Right atrium auricular region (tissue), 2 donors: ENCODE measurements around the gene SLIT3. TPM values are rescaled to one million over a fixed set of nuclear protein-coding genes. Genes with fewer than 3 reads are reported as not detected.

Experiments
- DNase-seq: peaks from one replicate; pipeline ENCODE4 v3.0.0-alpha.2; 2019; ENCODE audit warnings: low spot score
- H3K27ac ChIP-seq, 2 donors: fragments of 200-600 bp; sonication (generic); 1 replicate in 1 of 2; 2 replicates in 1 of 2; pipeline ENCODE4 v1.5.1; 2016 to 2019
- H3K27me3 ChIP-seq, 2 donors: fragments of 200-600 bp; sonication (generic); one replicate each; pipeline versions ENCODE4 v1.5.1 to v1.6.0; 2017 to 2019
- H3K36me3 ChIP-seq: fragments of 200-600 bp; sonication (generic); one replicate; pipeline ENCODE4 v1.5.1; 2016
- H3K4me1 ChIP-seq, 2 donors: fragments of 200-600 bp; sonication (generic); one replicate each; pipeline versions ENCODE4 v1.5.1 to v1.6.0; 2017 to 2019
- H3K4me3 ChIP-seq, 2 donors: fragments of 200-600 bp; sonication (generic); 1 replicate in 1 of 2; 2 replicates in 1 of 2; pipeline ENCODE4 v1.5.1; 2017 to 2019; ENCODE audit warnings: mild to moderate bottlenecking in 1 of 2, moderate library complexity in 1 of 2
- H3K9me3 ChIP-seq, 2 donors: fragments of 200-600 bp; sonication (generic); one replicate each; pipeline ENCODE4 v1.5.1; 2019
- total RNA-seq, 2 donors: library from RNA; depleted of rRNA; stranded (reverse); fragments of >200 nt; gene quantifications; one replicate each; pipeline ENCODE4 v1.1.0, GENCODE V29; 2016
- TF ChIP-seq, protein P1 (sequence below), 2 donors: fragments of 200-600 bp; sonication (generic); IDR thresholded peaks; one replicate each; pipeline ENCODE4 v1.5.1; 2019; ENCODE audit warnings: antibody characterized with exemption in 2 of 2

SLIT3 gene
- total RNA-seq, 2 donors from 2014 or later, result 66.1 to 85.8 TPM

DNA sequence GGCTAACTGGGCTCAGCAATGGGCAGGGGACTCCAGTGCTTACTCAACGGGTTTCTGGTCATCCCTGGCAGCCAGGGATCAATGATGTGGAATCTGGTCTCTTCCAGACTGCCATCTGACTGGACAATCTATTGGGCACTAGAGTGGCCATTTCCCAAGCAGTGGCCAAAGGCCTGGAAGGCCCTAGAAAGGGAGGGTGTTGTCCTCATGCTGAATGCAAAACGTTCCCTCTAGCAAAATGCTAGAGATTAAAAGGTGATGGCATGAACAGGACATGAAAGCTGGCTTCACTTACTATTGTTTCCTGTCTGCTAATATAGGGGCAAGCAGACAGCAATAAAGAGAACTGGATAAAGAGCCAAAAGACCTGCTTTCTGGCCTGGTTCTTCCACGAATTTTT is 467.6 kb downstream of the SLIT3 start:
- Histone ChIP-seq H3K9me3 (no peaks in the 10 kb centered on the region), H3K36me3 (no peaks in the 10 kb centered on the region), H3K4me3 (no peak overlapping the region), H3K4me1 (peaks cover 0 to 30% of the 10 kb centered on the region in 2 donors), H3K27me3 (no peaks in the 10 kb centered on the region), H3K27ac (peak overlapping the region in 1 of 2 donors; percentile 81)
- no peak for DNase-seq
- TF ChIP-seq, protein P1, sequence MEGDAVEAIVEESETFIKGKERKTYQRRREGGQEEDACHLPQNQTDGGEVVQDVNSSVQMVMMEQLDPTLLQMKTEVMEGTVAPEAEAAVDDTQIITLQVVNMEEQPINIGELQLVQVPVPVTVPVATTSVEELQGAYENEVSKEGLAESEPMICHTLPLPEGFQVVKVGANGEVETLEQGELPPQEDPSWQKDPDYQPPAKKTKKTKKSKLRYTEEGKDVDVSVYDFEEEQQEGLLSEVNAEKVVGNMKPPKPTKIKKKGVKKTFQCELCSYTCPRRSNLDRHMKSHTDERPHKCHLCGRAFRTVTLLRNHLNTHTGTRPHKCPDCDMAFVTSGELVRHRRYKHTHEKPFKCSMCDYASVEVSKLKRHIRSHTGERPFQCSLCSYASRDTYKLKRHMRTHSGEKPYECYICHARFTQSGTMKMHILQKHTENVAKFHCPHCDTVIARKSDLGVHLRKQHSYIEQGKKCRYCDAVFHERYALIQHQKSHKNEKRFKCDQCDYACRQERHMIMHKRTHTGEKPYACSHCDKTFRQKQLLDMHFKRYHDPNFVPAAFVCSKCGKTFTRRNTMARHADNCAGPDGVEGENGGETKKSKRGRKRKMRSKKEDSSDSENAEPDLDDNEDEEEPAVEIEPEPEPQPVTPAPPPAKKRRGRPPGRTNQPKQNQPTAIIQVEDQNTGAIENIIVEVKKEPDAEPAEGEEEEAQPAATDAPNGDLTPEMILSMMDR (IDR thresholded peaks at IDR 0.05), result no peak

DNA sequence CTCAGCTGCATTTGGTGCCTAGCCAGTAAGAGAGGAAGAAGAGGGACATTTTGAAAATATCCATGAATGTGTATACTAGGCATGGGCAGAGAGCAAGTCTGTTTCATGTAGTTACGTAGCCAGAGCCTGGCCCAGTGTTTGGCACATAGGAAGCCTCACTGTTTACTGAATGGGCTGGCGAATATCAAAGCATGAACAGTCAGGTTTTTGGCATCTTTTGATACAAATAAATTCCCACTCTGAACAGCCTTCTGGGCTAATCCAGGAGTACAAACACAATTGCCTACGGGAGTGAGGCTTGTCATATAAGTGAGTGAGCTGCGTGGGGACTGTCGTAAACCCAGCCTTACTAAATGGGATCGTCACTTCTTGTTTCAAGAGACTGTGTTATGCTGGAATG is 468.6 kb downstream of the SLIT3 start:
- TF ChIP-seq, protein P1 (IDR thresholded peaks at IDR 0.05), result no peak
- H3K36me3 ChIP-seq, result no peaks in the 10 kb centered on the region
- H3K27me3 ChIP-seq, result no peaks in the 10 kb centered on the region
- peaks cover 0 to 30% of the 10 kb centered on the region in 2 donors for H3K4me1 ChIP-seq
- no peak for DNase-seq
- H3K4me3 ChIP-seq, result no peak overlapping the region
- H3K9me3 ChIP-seq, result no peaks in the 10 kb centered on the region
- peak overlapping the region in 1 of 2 donors; percentile 81 for H3K27ac ChIP-seq

DNA sequence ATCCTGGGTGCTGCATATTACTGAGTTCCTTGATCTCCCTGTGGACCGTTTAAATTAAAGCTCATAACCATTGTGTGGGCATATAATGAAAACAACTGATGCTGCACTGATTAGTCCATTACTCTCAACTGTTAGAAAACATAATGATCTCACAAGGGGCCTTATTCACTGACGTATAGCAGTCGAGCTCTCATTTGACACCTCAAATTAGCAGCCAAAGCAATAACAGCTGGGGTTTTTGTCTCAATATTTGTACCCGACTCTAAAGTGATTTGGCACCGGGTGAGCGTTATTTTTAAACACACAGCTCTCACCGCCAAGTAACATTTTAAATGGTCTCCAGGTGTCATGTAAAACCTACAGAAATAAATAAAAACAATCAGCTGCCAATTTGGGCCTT is 469.6 kb downstream of the SLIT3 start:
- TF ChIP-seq, protein P1 (IDR thresholded peaks at IDR 0.05), result no peak
- Histone ChIP-seq H3K27me3 (no peaks in the 10 kb centered on the region), H3K36me3 (no peaks in the 10 kb centered on the region), H3K4me3 (no peak overlapping the region), H3K9me3 (no peaks in the 10 kb centered on the region), H3K4me1 (peaks cover 0 to 30% of the 10 kb centered on the region in 2 donors), H3K27ac (peak overlapping the region; percentile 57 to 81)
- DNase-seq, result no peak

DNA sequence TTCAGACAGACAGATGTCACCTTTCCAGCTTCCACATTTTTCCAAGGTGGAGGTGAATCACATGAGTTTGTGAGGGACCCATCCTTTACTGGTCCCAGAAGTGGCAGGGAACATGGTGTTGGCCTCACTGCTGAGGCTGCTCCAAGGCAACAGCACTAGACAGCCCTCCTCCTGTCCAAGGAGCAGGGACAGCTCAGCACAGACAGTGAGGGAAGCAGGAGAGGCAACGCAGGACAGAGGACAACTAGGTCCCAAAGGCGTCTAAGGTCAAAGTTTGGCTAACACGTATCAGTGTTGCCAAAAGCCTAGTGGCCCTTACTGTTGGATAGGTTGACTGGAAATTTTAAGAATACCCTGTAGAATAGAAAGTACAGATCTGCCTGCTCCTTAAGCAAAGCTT is 470.1 kb downstream of the SLIT3 start:
- DNase-seq, result no peak

DNA sequence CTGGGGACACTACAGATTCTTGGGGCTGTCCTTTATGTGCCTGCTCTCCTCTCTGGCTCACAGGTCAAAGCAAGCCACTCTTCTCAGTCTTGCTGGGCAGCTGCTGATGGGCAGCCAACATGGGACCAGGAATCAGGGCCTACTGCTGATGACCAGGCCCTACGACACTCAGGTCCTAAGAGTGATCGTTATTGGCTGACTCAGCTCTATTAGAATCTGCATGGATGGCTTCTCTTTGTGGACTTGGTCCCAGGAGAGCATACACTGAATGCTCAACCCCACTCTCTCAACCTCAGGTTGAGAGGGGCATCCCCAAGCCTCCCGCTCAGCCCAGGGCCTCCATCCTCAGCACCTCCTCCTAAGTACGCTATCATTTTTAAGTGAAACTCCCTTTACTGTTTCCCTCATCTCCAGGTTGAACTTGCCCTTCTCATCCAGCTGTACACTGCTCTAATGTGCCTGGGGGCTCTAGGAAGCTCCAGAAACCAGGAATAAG is 471.0 kb downstream of the SLIT3 start:
- peaks cover 0 to 44% of the 10 kb centered on the region in 2 donors for H3K4me1 ChIP-seq
- TF ChIP-seq, protein P1 (IDR thresholded peaks at IDR 0.05), result no peak
- no peak for DNase-seq
- no peaks in the 10 kb centered on the region for H3K27me3 ChIP-seq
- H3K9me3 ChIP-seq, result no peaks in the 10 kb centered on the region
- H3K4me3 ChIP-seq, result no peak overlapping the region
- H3K36me3 ChIP-seq, result no peaks in the 10 kb centered on the region
- H3K27ac ChIP-seq, result peak overlapping the region in 1 of 2 donors; percentile 9

More for the DNA sequence above, 470.1 kb downstream of the SLIT3 start:
- Histone ChIP-seq H3K9me3 (no peaks in the 10 kb centered on the region), H3K4me1 (peaks cover 0 to 36% of the 10 kb centered on the region in 2 donors), H3K27ac (peak overlapping the region; percentile 57 to 81), H3K27me3 (no peaks in the 10 kb centered on the region), H3K36me3 (no peaks in the 10 kb centered on the region), H3K4me3 (no peak overlapping the region)
- TF ChIP-seq, protein P1 (IDR thresholded peaks at IDR 0.05), result no peak

DNA sequence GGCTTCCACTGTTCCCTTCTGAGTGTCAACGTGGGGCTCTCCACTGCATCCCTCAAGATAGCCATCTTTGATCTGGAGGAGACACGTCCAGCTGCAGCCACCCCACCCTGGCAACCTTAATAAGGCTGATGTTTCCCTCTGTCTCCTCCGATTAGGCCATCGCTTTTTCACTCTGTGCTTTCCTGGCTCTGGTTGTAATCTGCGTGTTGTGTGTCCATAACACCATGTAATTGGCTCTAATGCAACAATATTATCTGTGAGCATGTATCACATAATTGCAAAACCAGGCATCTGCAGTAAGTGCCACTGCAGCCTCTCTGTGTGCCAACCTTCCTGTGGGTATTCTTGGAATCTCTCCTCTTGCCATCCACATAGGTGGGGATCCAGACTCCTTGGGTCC is 471.9 kb downstream of the SLIT3 start:
- TF ChIP-seq, protein P1 (IDR thresholded peaks at IDR 0.05), result no peak
- Histone ChIP-seq H3K9me3 (no peaks in the 10 kb centered on the region), H3K27me3 (no peaks in the 10 kb centered on the region), H3K36me3 (no peaks in the 10 kb centered on the region), H3K4me1 (peaks cover 0 to 46% of the 10 kb centered on the region in 2 donors), H3K27ac (no peak overlapping the region), H3K4me3 (no peak overlapping the region)
- no peak for DNase-seq
